ENCODE measurements around the gene TMEM186.
"Not testable (repeated sequence)": the region's sequence is repeated elsewhere in the genome, so short reads cannot be mapped to it uniquely, and the experiment has no call there.

TMEM186 gene

GRCh38 chr16:8751481-8752311 lies 45.7 kb downstream of the TMEM186 start:
- Histone ChIP-seq H3K36me3 (ENCODE audit: low read depth) (no peaks in the 10 kb centered on the region), H3K9me3 (ENCODE audit: severe bottlenecking) (no peaks in the 10 kb centered on the region), H3K4me3 (ENCODE audit: severe bottlenecking) (no peak overlapping the region), H3K27ac (ENCODE audit: poor library complexity, severe bottlenecking) (no peak overlapping the region), H3K4me1 (ENCODE audit: insufficient read depth, poor library complexity, severe bottlenecking) (peaks cover 8% of the 10 kb centered on the region), H3K27me3 (ENCODE audit: insufficient read depth, poor library complexity, severe bottlenecking) (no peaks in the 10 kb centered on the region)
- TF ChIP-seq, protein P1, sequence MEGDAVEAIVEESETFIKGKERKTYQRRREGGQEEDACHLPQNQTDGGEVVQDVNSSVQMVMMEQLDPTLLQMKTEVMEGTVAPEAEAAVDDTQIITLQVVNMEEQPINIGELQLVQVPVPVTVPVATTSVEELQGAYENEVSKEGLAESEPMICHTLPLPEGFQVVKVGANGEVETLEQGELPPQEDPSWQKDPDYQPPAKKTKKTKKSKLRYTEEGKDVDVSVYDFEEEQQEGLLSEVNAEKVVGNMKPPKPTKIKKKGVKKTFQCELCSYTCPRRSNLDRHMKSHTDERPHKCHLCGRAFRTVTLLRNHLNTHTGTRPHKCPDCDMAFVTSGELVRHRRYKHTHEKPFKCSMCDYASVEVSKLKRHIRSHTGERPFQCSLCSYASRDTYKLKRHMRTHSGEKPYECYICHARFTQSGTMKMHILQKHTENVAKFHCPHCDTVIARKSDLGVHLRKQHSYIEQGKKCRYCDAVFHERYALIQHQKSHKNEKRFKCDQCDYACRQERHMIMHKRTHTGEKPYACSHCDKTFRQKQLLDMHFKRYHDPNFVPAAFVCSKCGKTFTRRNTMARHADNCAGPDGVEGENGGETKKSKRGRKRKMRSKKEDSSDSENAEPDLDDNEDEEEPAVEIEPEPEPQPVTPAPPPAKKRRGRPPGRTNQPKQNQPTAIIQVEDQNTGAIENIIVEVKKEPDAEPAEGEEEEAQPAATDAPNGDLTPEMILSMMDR (IDR thresholded peaks at IDR 0.05; ENCODE audit: poor library complexity, severe bottlenecking), result no peak
- DNase-seq (ENCODE audit: low spot score) (no peak), ATAC-seq (ENCODE audit: low read depth) (peak; percentile 94)

- not testable (repeated sequence) for ATAC-seq (ENCODE audit: low read depth); H3K36me3 ChIP-seq (ENCODE audit: low read depth); H3K27me3 ChIP-seq (ENCODE audit: insufficient read depth, poor library complexity, severe bottlenecking); DNase-seq (ENCODE audit: low spot score); H3K4me3 ChIP-seq (ENCODE audit: severe bottlenecking); H3K4me1 ChIP-seq (ENCODE audit: insufficient read depth, poor library complexity, severe bottlenecking); H3K27ac ChIP-seq (ENCODE audit: poor library complexity, severe bottlenecking); H3K9me3 ChIP-seq (ENCODE audit: severe bottlenecking)
Observed at GRCh38 chr16:8748944-8749343, 48.5 kb downstream of the TMEM186 start.
